H1 (cell line): Measurements from ENCODE around the gene ELOVL2. TPM values are rescaled to one million over a fixed set of nuclear protein-coding genes. Genes with fewer than 3 reads are reported as not detected.

Source experiments
- ATF3 ChIP-seq: IDR thresholded peaks from 2 replicates; pipeline ENCODE4 v1.6.1; 2011; ENCODE audit warnings: low read depth, mild to moderate bottlenecking, low read length; ENCODE audit not compliant: insufficient read depth
- polyA plus RNA-seq, 7 experiments: library from polyadenylated mRNA; depleted of rRNA in 3 of 7; stranded (reverse) in 5 of 7; unstranded in 2 of 7; fragments of >200 nt in 5 of 7; fragments of 200-250 nt in 2 of 7; gene quantifications; 1 replicate in 5 of 7; 2 replicates in 1 of 7; 4 replicates in 1 of 7; pipeline versions ENCODE4 v1.2.1 to v1.2.3, GENCODE V29; 2011 to 2013; ENCODE audit warnings: missing spikeins in 2 of 7, mixed read lengths in 2 of 7
- total RNA-seq: library from RNA; stranded (reverse); fragmentation: NEBNext Ultra II Directional; extraction: Animal tissue kit (Norgen Biotek cat#: 25700); gene quantifications from 2 replicates; pipeline ENCODE4 v1.2.1, GENCODE V29; 2021

The ELOVL2 gene
- total and polyA plus RNA-seq, 2 of the 8 experiments (the other 6 are each of a cell fraction or from before 2014, with no cell fraction given), result 0.42 to 0.89 TPM

GRCh38 chr6:10939840-10940239 is 104.3 kb downstream of the ELOVL2 start (continued):
- no peak for TF ChIP-seq ATF3
